Measurements from ENCODE around the gene MLNR.
A peak's percentile ranks its signal among the peaks of the same experiment; 100 is the strongest.

Gene MLNR

GRCh38 chr13:49220036-49220855 is at the start of gene MLNR:
MLNR (plus strand) TSS chr13:49220338; CDS start chr13:49220338, 0 bp downstream.
- no peak within 1 kb of the TSS for H3K27ac ChIP-seq
- peak within 1 kb of the TSS; percentile 28 for H3K4me3 ChIP-seq (ENCODE audit: low read depth, low read length)
- H3K27me3 ChIP-seq (replicated peaks) = peaks cover 51% of the 10 kb centered on the region
- DNase-seq = no peak
- in situ Hi-C loops (cut with HindIII; ENCODE audit: low pct_ligation_motif_present, low sequenced_read_pairs) = no loop called here
- H3K36me3 ChIP-seq (replicated peaks) = no peaks in the 10 kb centered on the region
- peak; percentile 22 for TF ChIP-seq CTCF (IDR thresholded peaks at IDR 0.05; ENCODE audit: low read depth, low read length, missing control alignments)

- Histone ChIP-seq H3K27ac (no peak overlapping the region), H3K4me3 (ENCODE audit: low read depth, low read length) (no peak overlapping the region), H3K27me3 (replicated peaks) (no peaks in the 10 kb centered on the region), H3K36me3 (replicated peaks) (peaks cover 8% of the 10 kb centered on the region)
- DNase-seq = no peak
- TF ChIP-seq CTCF (IDR thresholded peaks at IDR 0.05; ENCODE audit: low read depth, low read length, missing control alignments) = no peak
- in situ Hi-C loops (cut with HindIII; ENCODE audit: low pct_ligation_motif_present, low sequenced_read_pairs) = no loop called here
Measured at GRCh38 chr13:49171359-49171758, 48.8 kb upstream of the MLNR start.

- Histone ChIP-seq H3K4me3 (ENCODE audit: low read depth, low read length) (no peak overlapping the region), H3K27ac (no peak overlapping the region), H3K36me3 (replicated peaks) (peaks cover 33% of the 10 kb centered on the region), H3K27me3 (replicated peaks) (no peaks in the 10 kb centered on the region)
- no peak for DNase-seq
- no peak for TF ChIP-seq CTCF (IDR thresholded peaks at IDR 0.05; ENCODE audit: low read depth, low read length, missing control alignments)
- in situ Hi-C loops (cut with HindIII; ENCODE audit: low pct_ligation_motif_present, low sequenced_read_pairs) = no loop called here
Measured at GRCh38 chr13:49183672-49184325, 36.3 kb upstream of the MLNR start.

- in situ Hi-C loops (cut with HindIII; ENCODE audit: low pct_ligation_motif_present, low sequenced_read_pairs) = no loop called here
- DNase-seq = no peak
- Histone ChIP-seq H3K4me3 (ENCODE audit: low read depth, low read length) (no peak overlapping the region), H3K27me3 (replicated peaks) (no peaks in the 10 kb centered on the region), H3K27ac (no peak overlapping the region), H3K36me3 (replicated peaks) (peaks cover 34% of the 10 kb centered on the region)
- TF ChIP-seq CTCF (IDR thresholded peaks at IDR 0.05; ENCODE audit: low read depth, low read length, missing control alignments) = no peak
Measured at GRCh38 chr13:49184621-49185020, 35.5 kb upstream of the MLNR start.

GRCh38 chr13:49185264-49185663 is 34.9 kb upstream of the MLNR start:
- Histone ChIP-seq H3K27me3 (replicated peaks) (no peaks in the 10 kb centered on the region), H3K4me3 (ENCODE audit: low read depth, low read length) (no peak overlapping the region), H3K36me3 (replicated peaks) (peaks cover 38% of the 10 kb centered on the region), H3K27ac (no peak overlapping the region)
- no peak for DNase-seq
- in situ Hi-C loops (cut with HindIII; ENCODE audit: low pct_ligation_motif_present, low sequenced_read_pairs) = no loop called here
- no peak for TF ChIP-seq CTCF (IDR thresholded peaks at IDR 0.05; ENCODE audit: low read depth, low read length, missing control alignments)

All from brain microvascular endothelial cell (primary cell).